NCI-H510A treated with DMSO at 0.1 percent for 48 hours (cell line): ENCODE results near the gene TCF23.

ENCODE experiments used
- DNase-seq: peaks from one replicate; lab custom pipeline; 2025; lab: John Stamatoyannopoulos, UW

Gene TCF23

GRCh38 chr2:27128668-27129571 lies 19.9 kb upstream of the TCF23 start:
- no peak for DNase-seq

GRCh38 chr2:27130396-27130795 lies 18.4 kb upstream of the TCF23 start:
- no peak for DNase-seq

GRCh38 chr2:27131429-27131828 lies 17.4 kb upstream of the TCF23 start:
- DNase-seq: no peak

GRCh38 chr2:27133195-27133875 lies 15.5 kb upstream of the TCF23 start:
- DNase-seq: no peak

GRCh38 chr2:27133905-27134780 lies 14.7 kb upstream of the TCF23 start, which contains the start of gene PREB:
TSS of gene PREB (minus strand) at chr2:27134636. CDS start at chr2:27134421, 215 bp downstream.
- DNase-seq: peak; percentile 94

- no peak for DNase-seq
These were observed 13.9 kb upstream of the TCF23 start for GRCh38 chr2:27134781-27135477.

- DNase-seq: no peak
These were observed 13.3 kb upstream of the TCF23 start for GRCh38 chr2:27135478-27135955.

GRCh38 chr2:27136751-27137150 lies 12.1 kb upstream of the TCF23 start:
- no peak for DNase-seq

GRCh38 chr2:27137322-27137935 lies 11.4 kb upstream of the TCF23 start:
- DNase-seq: no peak

- no peak for DNase-seq
These were observed 10.7 kb upstream of the TCF23 start for GRCh38 chr2:27138111-27138510.

GRCh38 chr2:27139310-27139709 lies 9.5 kb upstream of the TCF23 start, which contains the start of gene PRR30:
TSS of gene PRR30 (minus strand) at chr2:27139410. CDS start at chr2:27138329, 1,081 bp downstream.
- no peak for DNase-seq

- DNase-seq: no peak
These were observed 5.5 kb upstream of the TCF23 start for GRCh38 chr2:27143285-27143684.

- no peak for DNase-seq
These were observed 3.1 kb upstream of the TCF23 start for GRCh38 chr2:27145682-27146081.

GRCh38 chr2:27147935-27148334 lies 869 bp upstream of the TCF23 start:
- DNase-seq: no peak

GRCh38 chr2:27149570-27150405 lies 984 bp downstream of the TCF23 start:
- no peak for DNase-seq

GRCh38 chr2:27150639-27151230 lies 1.9 kb downstream of the TCF23 start:
- no peak for DNase-seq

GRCh38 chr2:27152102-27152795 lies 3.4 kb downstream of the TCF23 start:
- DNase-seq: no peak

- DNase-seq: peak; percentile 76
These were observed 4.1 kb downstream of the TCF23 start for GRCh38 chr2:27152796-27153464.
